HepG2 (cell line): ENCODE measurements around the gene COL26A1. TPM values are rescaled to one million over a fixed set of nuclear protein-coding genes. Genes with fewer than 3 reads are reported as not detected.

Source experiments
- DNMT3B ChIP-seq: conservative IDR thresholded peaks from 2 replicates; pipeline ENCODE4 v1.6.1; 2016; ENCODE audit warnings: missing biosample characterization, control low read depth
- DR1 ChIP-seq: sonication (generic); formaldehyde crosslinking; IDR thresholded peaks from 2 replicates; pipeline ENCODE4 v1.8.0; 2021; ENCODE audit warnings: mild to moderate bottlenecking, missing genetic modification reagents, inconsistent platforms
- FOXJ3 ChIP-seq: sonication (generic); formaldehyde crosslinking; IDR thresholded peaks from 2 replicates; pipeline ENCODE4 v1.4.0; 2020; ENCODE audit warnings: missing genetic modification reagents, mild to moderate bottlenecking, borderline replicate concordance
- FOXK1 ChIP-seq: sonication (generic); formaldehyde crosslinking; IDR thresholded peaks from 2 replicates; pipeline ENCODE4 v1.4.0; 2020; ENCODE audit warnings: low read depth, missing genetic modification reagents, borderline replicate concordance
- GATAD1 ChIP-seq: IDR thresholded peaks from 2 replicates; pipeline ENCODE4 v1.6.1; 2016; ENCODE audit warnings: missing genetic modification reagents, missing compliant biosample characterization
- HNRNPUL1 ChIP-seq: fragments of 200-400 bp; formaldehyde crosslinking; IDR thresholded peaks from 2 replicates; pipeline ENCODE4 v1.6.1; 2017; ENCODE audit warnings: low read depth, mild to moderate bottlenecking, low read length, moderate library complexity
- TARDBP ChIP-seq: sonication (generic); formaldehyde crosslinking; IDR thresholded peaks from 2 replicates; pipeline ENCODE4 v1.8.0; 2022; ENCODE audit warnings: mild to moderate bottlenecking, missing genetic modification reagents
- TBL1XR1 ChIP-seq: fragments of 150-350 bp; IDR thresholded peaks from 2 replicates; pipeline ENCODE4 v1.6.1; 2014; ENCODE audit warnings: borderline replicate concordance, low read length; ENCODE audit not compliant: partially characterized antibody
- XBP1 ChIP-seq: sonication (generic); formaldehyde crosslinking; IDR thresholded peaks from 2 replicates; pipeline ENCODE4 v1.5.0; 2020; ENCODE audit warnings: missing genetic modification reagents
- ZEB1 ChIP-seq: IDR thresholded peaks from 2 replicates; pipeline ENCODE4 v1.6.1; 2012; ENCODE audit warnings: mild to moderate bottlenecking, low read depth, inconsistent platforms; ENCODE audit not compliant: insufficient replicate concordance
- ZNF225 ChIP-seq: sonication (generic); formaldehyde crosslinking; IDR thresholded peaks from 2 replicates; pipeline ENCODE4 v1.4.0; 2020; ENCODE audit warnings: mild to moderate bottlenecking, missing genetic modification reagents
- ZNF430 ChIP-seq: sonication (generic); formaldehyde crosslinking; IDR thresholded peaks from 2 replicates; pipeline ENCODE4 v1.9.0; 2021; ENCODE audit warnings: mild to moderate bottlenecking, missing genetic modification reagents
- ZNF567 ChIP-seq: sonication (generic); formaldehyde crosslinking; IDR thresholded peaks from 2 replicates; pipeline ENCODE4 v1.8.1; 2023; ENCODE audit warnings: mild to moderate bottlenecking, missing genetic modification reagents, borderline replicate concordance
- polyA plus RNA-seq, 8 experiments: library from polyadenylated mRNA; depleted of rRNA in 3 of 8; stranded (reverse) in 7 of 8; unstranded in 1 of 8; fragments of >200 nt; fragmentation: Illumina TruSeq in 4 of 8; extraction: Trizol in 4 of 8; gene quantifications; 2 replicates each; pipeline versions ENCODE4 v1.2.1 to v1.2.3, GENCODE V29; 2011 to 2016; ENCODE audit warnings: low read depth in 4 of 8, missing spikeins in 1 of 8, mixed read lengths in 1 of 8; ENCODE audit not compliant: insufficient read depth in 1 of 8
- total RNA-seq, 5 experiments: library from RNA; depleted of rRNA; stranded (reverse); fragments of >200 nt; fragmentation: Illumina TruSeq; extraction: Trizol; gene quantifications; 2 replicates each; pipeline ENCODE4 v1.2.3, GENCODE V29; 2016; ENCODE audit warnings: low read depth in 1 of 5
- TF ChIP-seq, protein P1 (sequence below): sonication (generic); formaldehyde crosslinking; IDR thresholded peaks from 2 replicates; pipeline ENCODE4 v1.4.0; 2020; ENCODE audit warnings: missing genetic modification reagents
- TF ChIP-seq, protein P2 (sequence below): sonication (generic); formaldehyde crosslinking; conservative IDR thresholded peaks from 2 replicates; pipeline ENCODE4 v1.4.0; 2020; ENCODE audit warnings: missing genetic modification reagents
- TF ChIP-seq, protein P3 (sequence below): sonication (generic); formaldehyde crosslinking; IDR thresholded peaks from 2 replicates; pipeline ENCODE4 v1.8.1; 2023; ENCODE audit warnings: missing genetic modification reagents, inconsistent platforms, borderline replicate concordance
- TF ChIP-seq, protein P4 (sequence below): sonication (generic); formaldehyde crosslinking; IDR thresholded peaks from 2 replicates; pipeline ENCODE4 v1.4.0; 2020; ENCODE audit warnings: missing genetic modification reagents

The COL26A1 gene
- total and polyA plus RNA-seq, 2 of the 13 experiments (the other 11 are each of a cell fraction or from before 2014, with no cell fraction given), result 7.8 to 9.2 TPM

DNA sequence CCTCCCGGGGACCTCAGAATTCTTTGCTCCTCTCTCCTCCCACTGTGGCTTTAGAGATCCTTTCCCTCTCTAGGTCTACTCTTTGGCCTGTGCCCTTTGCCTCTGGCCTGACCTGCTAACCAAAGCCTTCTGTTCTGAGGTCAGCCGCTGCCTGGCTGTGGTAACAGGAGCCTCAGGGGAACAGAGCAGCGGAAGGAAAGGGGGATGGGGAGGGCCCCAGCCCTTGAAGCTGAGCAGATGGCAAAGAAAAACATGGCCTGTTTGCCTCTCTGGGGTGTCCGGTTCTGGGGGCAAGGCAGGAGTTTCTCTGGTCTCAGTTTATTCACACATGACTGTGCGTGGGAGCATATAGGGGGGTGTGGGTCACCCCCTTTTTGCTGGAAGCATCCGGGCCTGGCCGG is 28.2 kb downstream of the COL26A1 start (continued):
- TF ChIP-seq, protein P1, sequence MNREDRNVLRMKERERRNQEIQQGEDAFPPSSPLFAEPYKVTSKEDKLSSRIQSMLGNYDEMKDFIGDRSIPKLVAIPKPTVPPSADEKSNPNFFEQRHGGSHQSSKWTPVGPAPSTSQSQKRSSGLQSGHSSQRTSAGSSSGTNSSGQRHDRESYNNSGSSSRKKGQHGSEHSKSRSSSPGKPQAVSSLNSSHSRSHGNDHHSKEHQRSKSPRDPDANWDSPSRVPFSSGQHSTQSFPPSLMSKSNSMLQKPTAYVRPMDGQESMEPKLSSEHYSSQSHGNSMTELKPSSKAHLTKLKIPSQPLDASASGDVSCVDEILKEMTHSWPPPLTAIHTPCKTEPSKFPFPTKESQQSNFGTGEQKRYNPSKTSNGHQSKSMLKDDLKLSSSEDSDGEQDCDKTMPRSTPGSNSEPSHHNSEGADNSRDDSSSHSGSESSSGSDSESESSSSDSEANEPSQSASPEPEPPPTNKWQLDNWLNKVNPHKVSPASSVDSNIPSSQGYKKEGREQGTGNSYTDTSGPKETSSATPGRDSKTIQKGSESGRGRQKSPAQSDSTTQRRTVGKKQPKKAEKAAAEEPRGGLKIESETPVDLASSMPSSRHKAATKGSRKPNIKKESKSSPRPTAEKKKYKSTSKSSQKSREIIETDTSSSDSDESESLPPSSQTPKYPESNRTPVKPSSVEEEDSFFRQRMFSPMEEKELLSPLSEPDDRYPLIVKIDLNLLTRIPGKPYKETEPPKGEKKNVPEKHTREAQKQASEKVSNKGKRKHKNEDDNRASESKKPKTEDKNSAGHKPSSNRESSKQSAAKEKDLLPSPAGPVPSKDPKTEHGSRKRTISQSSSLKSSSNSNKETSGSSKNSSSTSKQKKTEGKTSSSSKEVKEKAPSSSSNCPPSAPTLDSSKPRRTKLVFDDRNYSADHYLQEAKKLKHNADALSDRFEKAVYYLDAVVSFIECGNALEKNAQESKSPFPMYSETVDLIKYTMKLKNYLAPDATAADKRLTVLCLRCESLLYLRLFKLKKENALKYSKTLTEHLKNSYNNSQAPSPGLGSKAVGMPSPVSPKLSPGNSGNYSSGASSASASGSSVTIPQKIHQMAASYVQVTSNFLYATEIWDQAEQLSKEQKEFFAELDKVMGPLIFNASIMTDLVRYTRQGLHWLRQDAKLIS (CRISPR knock-in tag), result no peak
- TF ChIP-seq TARDBP (CRISPR knock-in tag) (peak; percentile 95), DNMT3B (CRISPR knock-in tag) (no peak), FOXJ3 (CRISPR knock-in tag) (peak; percentile 53; the same call in 1 of the 2 replicates), DR1 (CRISPR knock-in tag) (no peak), ZNF225 (CRISPR knock-in tag) (no peak), XBP1 (no peak), ZNF430 (CRISPR knock-in tag) (peak; percentile 71; the same call in 1 of the 2 replicates), ZNF567 (no peak), TBL1XR1 (no peak), ZEB1 (no peak), GATAD1 (CRISPR knock-in tag) (peak; percentile 51; the same call in 1 of the 2 replicates), HNRNPUL1 (no peak), FOXK1 (peak; percentile 14; the same call in 1 of the 2 replicates)
- TF ChIP-seq, protein P2, sequence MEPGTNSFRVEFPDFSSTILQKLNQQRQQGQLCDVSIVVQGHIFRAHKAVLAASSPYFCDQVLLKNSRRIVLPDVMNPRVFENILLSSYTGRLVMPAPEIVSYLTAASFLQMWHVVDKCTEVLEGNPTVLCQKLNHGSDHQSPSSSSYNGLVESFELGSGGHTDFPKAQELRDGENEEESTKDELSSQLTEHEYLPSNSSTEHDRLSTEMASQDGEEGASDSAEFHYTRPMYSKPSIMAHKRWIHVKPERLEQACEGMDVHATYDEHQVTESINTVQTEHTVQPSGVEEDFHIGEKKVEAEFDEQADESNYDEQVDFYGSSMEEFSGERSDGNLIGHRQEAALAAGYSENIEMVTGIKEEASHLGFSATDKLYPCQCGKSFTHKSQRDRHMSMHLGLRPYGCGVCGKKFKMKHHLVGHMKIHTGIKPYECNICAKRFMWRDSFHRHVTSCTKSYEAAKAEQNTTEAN (CRISPR knock-in tag), result no peak
- TF ChIP-seq, protein P3, sequence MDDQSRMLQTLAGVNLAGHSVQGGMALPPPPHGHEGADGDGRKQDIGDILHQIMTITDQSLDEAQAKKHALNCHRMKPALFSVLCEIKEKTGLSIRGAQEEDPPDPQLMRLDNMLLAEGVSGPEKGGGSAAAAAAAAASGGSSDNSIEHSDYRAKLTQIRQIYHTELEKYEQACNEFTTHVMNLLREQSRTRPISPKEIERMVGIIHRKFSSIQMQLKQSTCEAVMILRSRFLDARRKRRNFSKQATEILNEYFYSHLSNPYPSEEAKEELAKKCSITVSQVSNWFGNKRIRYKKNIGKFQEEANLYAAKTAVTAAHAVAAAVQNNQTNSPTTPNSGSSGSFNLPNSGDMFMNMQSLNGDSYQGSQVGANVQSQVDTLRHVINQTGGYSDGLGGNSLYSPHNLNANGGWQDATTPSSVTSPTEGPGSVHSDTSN, result no peak
- TF ChIP-seq, protein P4, sequence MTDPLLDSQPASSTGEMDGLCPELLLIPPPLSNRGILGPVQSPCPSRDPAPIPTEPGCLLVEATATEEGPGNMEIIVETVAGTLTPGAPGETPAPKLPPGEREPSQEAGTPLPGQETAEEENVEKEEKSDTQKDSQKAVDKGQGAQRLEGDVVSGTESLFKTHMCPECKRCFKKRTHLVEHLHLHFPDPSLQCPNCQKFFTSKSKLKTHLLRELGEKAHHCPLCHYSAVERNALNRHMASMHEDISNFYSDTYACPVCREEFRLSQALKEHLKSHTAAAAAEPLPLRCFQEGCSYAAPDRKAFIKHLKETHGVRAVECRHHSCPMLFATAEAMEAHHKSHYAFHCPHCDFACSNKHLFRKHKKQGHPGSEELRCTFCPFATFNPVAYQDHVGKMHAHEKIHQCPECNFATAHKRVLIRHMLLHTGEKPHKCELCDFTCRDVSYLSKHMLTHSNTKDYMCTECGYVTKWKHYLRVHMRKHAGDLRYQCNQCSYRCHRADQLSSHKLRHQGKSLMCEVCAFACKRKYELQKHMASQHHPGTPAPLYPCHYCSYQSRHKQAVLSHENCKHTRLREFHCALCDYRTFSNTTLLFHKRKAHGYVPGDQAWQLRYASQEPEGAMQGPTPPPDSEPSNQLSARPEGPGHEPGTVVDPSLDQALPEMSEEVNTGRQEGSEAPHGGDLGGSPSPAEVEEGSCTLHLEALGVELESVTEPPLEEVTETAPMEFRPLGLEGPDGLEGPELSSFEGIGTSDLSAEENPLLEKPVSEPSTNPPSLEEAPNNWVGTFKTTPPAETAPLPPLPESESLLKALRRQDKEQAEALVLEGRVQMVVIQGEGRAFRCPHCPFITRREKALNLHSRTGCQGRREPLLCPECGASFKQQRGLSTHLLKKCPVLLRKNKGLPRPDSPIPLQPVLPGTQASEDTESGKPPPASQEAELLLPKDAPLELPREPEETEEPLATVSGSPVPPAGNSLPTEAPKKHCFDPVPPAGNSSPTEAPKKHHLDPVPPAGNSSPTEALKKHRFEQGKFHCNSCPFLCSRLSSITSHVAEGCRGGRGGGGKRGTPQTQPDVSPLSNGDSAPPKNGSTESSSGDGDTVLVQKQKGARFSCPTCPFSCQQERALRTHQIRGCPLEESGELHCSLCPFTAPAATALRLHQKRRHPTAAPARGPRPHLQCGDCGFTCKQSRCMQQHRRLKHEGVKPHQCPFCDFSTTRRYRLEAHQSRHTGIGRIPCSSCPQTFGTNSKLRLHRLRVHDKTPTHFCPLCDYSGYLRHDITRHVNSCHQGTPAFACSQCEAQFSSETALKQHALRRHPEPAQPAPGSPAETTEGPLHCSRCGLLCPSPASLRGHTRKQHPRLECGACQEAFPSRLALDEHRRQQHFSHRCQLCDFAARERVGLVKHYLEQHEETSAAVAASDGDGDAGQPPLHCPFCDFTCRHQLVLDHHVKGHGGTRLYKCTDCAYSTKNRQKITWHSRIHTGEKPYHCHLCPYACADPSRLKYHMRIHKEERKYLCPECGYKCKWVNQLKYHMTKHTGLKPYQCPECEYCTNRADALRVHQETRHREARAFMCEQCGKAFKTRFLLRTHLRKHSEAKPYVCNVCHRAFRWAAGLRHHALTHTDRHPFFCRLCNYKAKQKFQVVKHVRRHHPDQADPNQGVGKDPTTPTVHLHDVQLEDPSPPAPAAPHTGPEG, result no peak
